Calu3 (cell line): ENCODE results near the gene DNAI4. TPM values are rescaled to one million over a fixed set of nuclear protein-coding genes. Genes with fewer than 3 reads are reported as not detected.
"Not testable (repeated sequence)": the region's sequence is repeated elsewhere in the genome, so short reads cannot be mapped to it uniquely, and the experiment has no call there.

Experiments used
- BruUV-seq: library from RNA; stranded (reverse); fragments of 400-500 nt; replicated peaks from 2 replicates; lab custom pipeline; 2021; lab: Mats Ljungman, UMichigan
- CTCF ChIA-PET: fragments of 300-600 bp; sonication (Branson Sonifier 250); formaldehyde crosslinking; loops from one replicate; lab custom pipeline; 2022; ENCODE audit warnings: antibody characterized with exemption; lab: Charles Lee
- DNase-seq: peaks from one replicate; pipeline ENCODE4 v3.0.0; 2022
- H3K27ac Mint-ChIP-seq: one replicate; pipeline ENCODE4 v1.8.0; 2022; ENCODE audit warnings: mixed read lengths; ENCODE audit not compliant: unreplicated experiment
- H3K27me3 Mint-ChIP-seq: one replicate; pipeline ENCODE4 v1.8.0; 2022; ENCODE audit warnings: mixed read lengths; ENCODE audit not compliant: unreplicated experiment
- H3K36me3 Mint-ChIP-seq: one replicate; pipeline ENCODE4 v1.8.0; 2022; ENCODE audit warnings: mild to moderate bottlenecking, moderate library complexity, mixed read lengths; ENCODE audit not compliant: insufficient read depth, unreplicated experiment
- H3K4me1 Mint-ChIP-seq: one replicate; pipeline ENCODE4 v1.8.0; 2022; ENCODE audit warnings: mild to moderate bottlenecking, low read depth, mixed read lengths; ENCODE audit not compliant: unreplicated experiment
- H3K4me3 Mint-ChIP-seq: one replicate; pipeline ENCODE4 v1.8.0; 2022; ENCODE audit warnings: mild to moderate bottlenecking, low read depth, moderate library complexity, mixed read lengths; ENCODE audit not compliant: unreplicated experiment
- H3K9me3 Mint-ChIP-seq: one replicate; pipeline ENCODE4 v1.8.0; 2022; ENCODE audit warnings: low read depth, mixed read lengths; ENCODE audit not compliant: unreplicated experiment
- intact Hi-C: fragments of 100-400 bp; cut with micrococcal nuclease; formaldehyde crosslinking; loops from one replicate; pipeline ENCODE4 v1.10.0; 2022; ENCODE audit not compliant: unreplicated experiment
- total RNA-seq: library from RNA; stranded (reverse); gene quantifications from 2 replicates; pipeline ENCODE4 v1.2.3, GENCODE V29; 2022
- TF ChIP-seq, protein P1 (sequence below): fragments of 200-600 bp; IDR thresholded peaks from one replicate; pipeline ENCODE4 v1.8.0; 2022; ENCODE audit warnings: antibody characterized with exemption; ENCODE audit not compliant: unreplicated experiment

The DNAI4 gene
- total RNA-seq, 1 experiment from 2014 or later: 5.6 TPM

DNA sequence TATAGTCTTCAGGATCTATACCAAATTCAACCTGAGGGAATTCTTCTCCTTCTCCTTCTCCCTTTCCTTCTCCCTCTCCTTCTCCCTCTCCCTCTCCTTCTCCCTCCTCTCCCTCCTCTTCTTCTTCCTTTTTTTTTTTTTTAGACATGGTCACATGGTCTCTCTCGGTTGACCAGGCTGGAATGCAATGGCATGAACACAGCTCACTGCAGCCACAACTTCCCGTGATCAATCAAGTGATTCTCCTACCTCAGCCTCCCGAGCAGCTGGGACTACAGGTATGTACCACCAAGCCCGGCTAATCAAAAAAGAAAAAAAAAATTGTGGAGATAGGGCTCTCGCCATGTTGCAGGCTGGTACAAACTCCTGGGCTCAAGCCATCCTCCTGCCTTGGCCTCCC, 51.5 kb downstream of the DNAI4 start:
- Mint-ChIP-seq H3K9me3 (peaks cover 5% of the 10 kb centered on the region), H3K4me3 (no peak overlapping the region), H3K27ac (no peak overlapping the region), H3K4me1 (no peaks in the 10 kb centered on the region), H3K27me3 (no peaks in the 10 kb centered on the region), H3K36me3 (no peaks in the 10 kb centered on the region)
- no peak for DNase-seq
- BruUV-seq: no TSS peak
- CTCF ChIA-PET: interaction anchor here (0.5 to 0.7 kb wide), 2 partner anchors 89 to 1016 kb away, joined by 3 to 7 read pairs; no protein-coding TSS in a partner anchor
- intact Hi-C loops: no loop called here
- TF ChIP-seq, protein P1, sequence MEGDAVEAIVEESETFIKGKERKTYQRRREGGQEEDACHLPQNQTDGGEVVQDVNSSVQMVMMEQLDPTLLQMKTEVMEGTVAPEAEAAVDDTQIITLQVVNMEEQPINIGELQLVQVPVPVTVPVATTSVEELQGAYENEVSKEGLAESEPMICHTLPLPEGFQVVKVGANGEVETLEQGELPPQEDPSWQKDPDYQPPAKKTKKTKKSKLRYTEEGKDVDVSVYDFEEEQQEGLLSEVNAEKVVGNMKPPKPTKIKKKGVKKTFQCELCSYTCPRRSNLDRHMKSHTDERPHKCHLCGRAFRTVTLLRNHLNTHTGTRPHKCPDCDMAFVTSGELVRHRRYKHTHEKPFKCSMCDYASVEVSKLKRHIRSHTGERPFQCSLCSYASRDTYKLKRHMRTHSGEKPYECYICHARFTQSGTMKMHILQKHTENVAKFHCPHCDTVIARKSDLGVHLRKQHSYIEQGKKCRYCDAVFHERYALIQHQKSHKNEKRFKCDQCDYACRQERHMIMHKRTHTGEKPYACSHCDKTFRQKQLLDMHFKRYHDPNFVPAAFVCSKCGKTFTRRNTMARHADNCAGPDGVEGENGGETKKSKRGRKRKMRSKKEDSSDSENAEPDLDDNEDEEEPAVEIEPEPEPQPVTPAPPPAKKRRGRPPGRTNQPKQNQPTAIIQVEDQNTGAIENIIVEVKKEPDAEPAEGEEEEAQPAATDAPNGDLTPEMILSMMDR: no peak

DNA sequence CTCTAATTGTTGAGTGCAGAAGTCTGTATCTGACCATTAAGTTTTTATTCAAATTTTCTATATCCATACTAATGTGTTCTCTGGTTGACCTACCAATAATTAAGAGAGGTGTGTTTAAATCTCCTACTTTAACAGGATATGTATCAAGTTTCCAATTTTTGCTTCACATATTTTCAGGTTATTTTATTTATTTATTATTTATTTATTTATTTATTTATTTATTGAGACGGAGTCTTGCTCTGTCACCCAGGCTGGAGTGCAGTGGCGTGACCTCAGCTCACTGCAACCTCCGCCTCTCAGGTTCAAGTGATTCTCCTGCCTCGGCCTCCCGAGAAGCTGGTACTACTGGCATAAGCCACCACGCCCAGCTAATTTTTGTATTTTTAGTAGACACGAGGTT, 52.6 kb downstream of the DNAI4 start:
- H3K4me3 Mint-ChIP-seq, CTCF ChIA-PET, intact Hi-C loops, BruUV-seq, H3K27me3 Mint-ChIP-seq, H3K36me3 Mint-ChIP-seq, DNase-seq, H3K4me1 Mint-ChIP-seq, H3K27ac Mint-ChIP-seq, H3K9me3 Mint-ChIP-seq: not testable (repeated sequence)

DNA sequence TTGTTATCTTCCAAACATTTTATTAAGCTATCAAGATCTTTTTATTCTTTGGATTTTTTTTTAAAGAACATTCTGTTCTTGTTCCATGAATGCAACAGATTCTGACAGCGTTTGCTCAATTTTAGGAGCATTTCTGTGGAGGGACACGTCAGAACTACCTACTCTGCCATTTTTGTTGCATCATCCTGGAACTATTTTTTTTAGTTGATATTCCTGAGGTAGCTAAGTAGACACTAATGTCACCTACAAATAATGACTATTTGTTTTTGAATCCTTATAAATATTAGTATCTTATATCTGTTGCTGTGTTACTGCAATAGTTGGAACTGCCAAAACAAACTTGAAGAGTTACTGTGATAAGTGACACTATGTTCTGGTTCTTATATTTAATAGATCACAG, 57.2 kb downstream of the DNAI4 start:
- CTCF ChIA-PET: no interaction called here
- H3K27ac Mint-ChIP-seq: no peak overlapping the region

DNA sequence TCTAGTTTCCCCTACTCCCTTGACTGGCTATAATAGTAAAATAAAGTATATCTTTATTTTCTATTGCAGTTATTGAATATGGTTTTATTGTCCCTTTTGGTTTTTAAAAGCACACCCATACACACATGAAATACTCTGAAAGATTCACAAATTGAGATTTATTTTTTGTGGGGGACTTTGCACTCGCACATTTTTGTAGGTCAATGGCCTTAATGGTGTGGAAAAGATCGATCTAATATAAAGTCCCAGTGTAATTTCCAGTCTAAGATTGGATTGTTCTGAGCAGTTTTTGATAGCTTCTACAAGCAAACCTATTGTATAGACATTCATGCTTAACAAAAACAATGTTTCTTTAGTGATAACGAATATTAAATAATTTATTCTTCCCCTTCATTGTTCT, 64.1 kb downstream of the DNAI4 start:
- Mint-ChIP-seq H3K36me3 (no peaks in the 10 kb centered on the region), H3K9me3 (no peaks in the 10 kb centered on the region), H3K27me3 (no peaks in the 10 kb centered on the region), H3K27ac (no peak overlapping the region), H3K4me3 (no peak overlapping the region), H3K4me1 (no peaks in the 10 kb centered on the region)
- no peak for DNase-seq
- no TSS peak for BruUV-seq
- intact Hi-C loops: no loop called here
- TF ChIP-seq, protein P1: no peak
- CTCF ChIA-PET: no interaction called here

More for the DNA sequence above, 57.2 kb downstream of the DNAI4 start:
- TF ChIP-seq, protein P1: no peak
- Mint-ChIP-seq H3K9me3 (no peaks in the 10 kb centered on the region), H3K27me3 (no peaks in the 10 kb centered on the region), H3K4me3 (no peak overlapping the region), H3K4me1 (no peaks in the 10 kb centered on the region), H3K36me3 (no peaks in the 10 kb centered on the region)
- no TSS peak for BruUV-seq
- intact Hi-C loops: no loop called here
- DNase-seq: no peak

DNA sequence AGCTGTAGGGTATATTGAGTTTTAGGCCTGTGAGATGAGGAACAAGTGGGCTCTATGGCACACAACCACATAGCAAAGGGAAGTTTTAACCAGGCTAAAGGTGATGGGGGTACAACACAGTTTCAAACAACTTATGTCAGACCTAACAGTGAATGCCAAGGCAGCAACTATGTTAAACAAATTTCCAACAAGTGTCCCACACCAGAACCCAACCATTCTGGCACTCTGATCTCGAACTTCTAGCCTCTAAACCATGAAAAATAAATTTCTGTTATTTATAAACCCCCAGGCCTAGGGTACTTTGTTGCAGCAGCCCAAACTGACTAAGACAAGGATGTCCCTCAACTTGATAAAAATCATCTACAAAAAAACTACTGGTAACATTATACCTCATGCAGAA, 71.3 kb downstream of the DNAI4 start:
- TF ChIP-seq, protein P1: no peak
- CTCF ChIA-PET: no interaction called here
- H3K4me3 Mint-ChIP-seq: no peak overlapping the region
- no peaks in the 10 kb centered on the region for H3K36me3 Mint-ChIP-seq
- H3K9me3 Mint-ChIP-seq: peaks cover 6% of the 10 kb centered on the region
- no peaks in the 10 kb centered on the region for H3K4me1 Mint-ChIP-seq
- no peaks in the 10 kb centered on the region for H3K27me3 Mint-ChIP-seq
- H3K27ac Mint-ChIP-seq: no peak overlapping the region
- intact Hi-C loops: no loop called here
- no peak for DNase-seq
- BruUV-seq: no TSS peak
